Activated T-cell treated with anti-CD3 and anti-CD28 coated beads, Interleukin-2, amount 50 U/mL, for 72 hours (primary cell): ENCODE data around the gene TAF9B. TPM values are rescaled to one million over a fixed set of nuclear protein-coding genes. Genes with fewer than 3 reads are reported as not detected.
A peak's percentile ranks its signal among the peaks of the same experiment; 100 is the strongest.
"Not testable (repeated sequence)": the region's sequence is repeated elsewhere in the genome, so short reads cannot be mapped to it uniquely, and the experiment has no call there.

Experiments
- ATAC-seq, 2 donors: fragments of 150-1000 bp; cut with Tn5 transposase; replicated peaks in 1 of 2; 2 replicates each; pipeline ENCODE4 v1.10.0; 2021; ENCODE audit warnings: moderate library complexity in 2 of 2, mild to moderate bottlenecking in 1 of 2
- DNase-seq, 2 donors: peaks; one replicate each; pipeline ENCODE4 v3.0.0; 2021 to 2022; ENCODE audit warnings: mixed read lengths in 1 of 2
- H3K27ac Mint-ChIP-seq: one replicate; pipeline ENCODE4 v1.8.0; 2022; ENCODE audit warnings: mild to moderate bottlenecking, moderate library complexity, mixed read lengths
- H3K27me3 Mint-ChIP-seq: one replicate; pipeline ENCODE4 v1.8.0; 2022; ENCODE audit warnings: low read depth, mixed read lengths
- H3K36me3 Mint-ChIP-seq, 2 donors: one replicate each; pipeline ENCODE4 v1.8.0; 2022; ENCODE audit warnings: mixed read lengths in 2 of 2, mild to moderate bottlenecking in 1 of 2; ENCODE audit not compliant: insufficient read depth in 2 of 2
- H3K4me1 Mint-ChIP-seq: one replicate; pipeline ENCODE4 v1.8.0; 2022; ENCODE audit warnings: low read depth, mixed read lengths
- H3K4me3 Mint-ChIP-seq, 2 donors: one replicate each; pipeline ENCODE4 v1.8.0; 2022; ENCODE audit warnings: mild to moderate bottlenecking in 2 of 2, mixed read lengths in 2 of 2, moderate library complexity in 2 of 2
- H3K9me3 Mint-ChIP-seq, 2 donors: one replicate each; pipeline ENCODE4 v1.8.0; 2022; ENCODE audit warnings: mixed read lengths in 2 of 2
- total RNA-seq, 2 donors: library from RNA; stranded (reverse); gene quantifications; one replicate each; pipeline ENCODE4 v1.2.3, GENCODE V29; 2022

Gene TAF9B
- 10 to 100 TPM; 19.9 to 30.6 TPM for total RNA-seq

DNA sequence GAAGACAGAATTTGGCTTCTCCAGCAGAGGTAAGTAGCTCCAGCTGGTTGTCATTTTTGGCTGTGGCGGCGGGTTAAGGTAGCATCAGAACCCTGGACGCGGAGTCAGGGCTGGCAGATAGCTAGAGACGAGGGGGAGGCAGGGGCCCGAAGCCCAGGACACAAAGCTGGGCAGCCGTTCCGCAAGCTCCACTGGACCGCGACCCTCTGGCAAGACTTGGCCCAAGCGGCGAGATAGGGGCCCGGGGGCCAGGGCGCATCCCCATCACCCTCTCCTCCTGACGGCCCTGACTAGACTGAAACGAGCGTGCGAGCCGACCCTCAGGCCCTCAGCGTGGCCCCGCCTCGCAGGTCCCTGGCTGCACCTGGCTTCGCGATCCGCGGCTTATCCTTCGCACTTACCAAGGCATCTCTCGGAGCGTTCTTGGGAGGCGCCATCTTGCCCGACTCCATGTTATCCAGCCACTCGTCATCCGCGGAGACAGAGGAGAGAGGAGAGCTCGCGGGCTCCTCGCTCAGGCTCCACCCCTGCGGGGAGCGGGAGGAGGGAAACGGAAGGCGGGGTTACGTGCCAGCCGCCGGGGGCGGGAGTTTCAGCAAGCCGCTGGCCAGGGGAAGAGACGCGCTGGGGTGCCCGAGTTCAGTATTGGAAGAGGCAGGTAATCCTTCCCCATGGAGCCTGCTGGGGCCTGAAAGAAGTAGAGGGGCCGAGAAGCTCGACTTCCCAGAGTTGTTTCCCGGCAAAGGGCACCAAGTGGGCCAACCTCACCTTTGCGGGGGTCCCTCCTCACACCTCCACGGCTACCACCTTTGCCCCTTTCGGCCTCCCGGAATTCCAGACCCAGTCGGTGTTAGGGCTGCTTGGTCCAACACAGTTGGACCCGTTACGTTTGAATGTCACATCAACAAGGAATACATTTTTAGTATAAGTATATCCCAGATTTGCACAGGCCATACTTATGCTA lies at the start of gene TAF9B:
Gene TAF9B (minus strand): TSS at position 491 of the 964 bp plus-strand sequence. CDS start 39 bp downstream, at position 452.
- Mint-ChIP-seq H3K4me3 (peak within 1 kb of the TSS; percentile 83 to 92), H3K27ac (peak within 1 kb of the TSS; percentile 65), H3K27me3 (no peaks in the 10 kb centered on the region), H3K4me1 (peaks cover 14% of the 10 kb centered on the region), H3K9me3 (peaks cover 4% of the 10 kb centered on the region in 2 donors), H3K36me3 (peaks cover 0 to 5% of the 10 kb centered on the region in 2 donors)
- DNase-seq (peak; percentile 85 to 88), ATAC-seq (peak; percentile 95 to 98)

- Mint-ChIP-seq H3K4me1 (no peaks in the 10 kb centered on the region), H3K27me3 (peaks cover 8% of the 10 kb centered on the region)
Observed at GRCh38 chrX:78182881-78183280, 43.4 kb upstream of the TAF9B start.

GRCh38 chrX:78181307-78181706 lies 41.9 kb upstream of the TAF9B start:
- ATAC-seq (no peak), DNase-seq (no peak)
- peaks cover 0 to 5% of the 10 kb centered on the region in 2 donors for H3K9me3 Mint-ChIP-seq
- no peak overlapping the region for H3K4me3 Mint-ChIP-seq
- no peaks in the 10 kb centered on the region for H3K36me3 Mint-ChIP-seq
- no peaks in the 10 kb centered on the region for H3K4me1 Mint-ChIP-seq
- peaks cover 8% of the 10 kb centered on the region for H3K27me3 Mint-ChIP-seq
- H3K27ac Mint-ChIP-seq: no peak overlapping the region

More at GRCh38 chrX:78182881-78183280, 43.4 kb upstream of the TAF9B start:
- H3K4me3 Mint-ChIP-seq: no peak overlapping the region
- H3K27ac Mint-ChIP-seq: no peak overlapping the region
- ATAC-seq: no peak
- H3K36me3 Mint-ChIP-seq: peaks cover 0 to under 1% of the 10 kb centered on the region in 2 donors
- no peak for DNase-seq
- H3K9me3 Mint-ChIP-seq: peaks cover 0 to 5% of the 10 kb centered on the region in 2 donors

DNA sequence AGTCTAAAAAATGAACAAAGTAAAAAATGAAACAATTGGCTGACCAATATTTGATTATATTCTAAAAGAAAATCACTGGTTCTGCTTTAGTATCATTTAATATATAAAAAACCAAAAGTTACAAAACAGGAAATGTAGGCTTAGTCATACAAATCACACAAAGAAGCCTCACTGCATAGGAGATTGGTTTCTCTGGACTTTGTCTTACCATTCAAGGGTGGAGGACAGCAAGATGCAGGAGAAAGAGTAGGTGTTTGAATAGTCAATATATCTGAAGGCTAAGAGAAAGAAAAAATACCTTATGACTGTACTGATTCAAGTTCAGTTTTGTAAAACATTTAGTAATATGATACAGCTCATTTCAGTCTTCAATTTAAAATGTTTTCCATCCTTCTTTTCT lies 28.6 kb upstream of the TAF9B start:
- Mint-ChIP-seq H3K27me3 (peaks cover under 1% of the 10 kb centered on the region), H3K27ac (no peak overlapping the region), H3K4me1 (peaks cover 8% of the 10 kb centered on the region), H3K4me3 (no peak overlapping the region), H3K9me3 (no peaks in the 10 kb centered on the region), H3K36me3 (no peaks in the 10 kb centered on the region)
- peak; percentile 67 to 72 for ATAC-seq
- no peak for DNase-seq

- ATAC-seq (no peak), DNase-seq (no peak)
- Mint-ChIP-seq H3K4me3 (no peak overlapping the region), H3K27ac (no peak overlapping the region), H3K4me1 (peaks cover 8% of the 10 kb centered on the region), H3K27me3 (peaks cover 12% of the 10 kb centered on the region), H3K9me3 (peaks cover 0 to 2% of the 10 kb centered on the region in 2 donors), H3K36me3 (peaks cover 0 to 2% of the 10 kb centered on the region in 2 donors)
Observed at GRCh38 chrX:78165425-78165824, 26.0 kb upstream of the TAF9B start.

- not testable (repeated sequence) for H3K27ac Mint-ChIP-seq, H3K9me3 Mint-ChIP-seq, H3K4me1 Mint-ChIP-seq, DNase-seq, H3K4me3 Mint-ChIP-seq, ATAC-seq, H3K36me3 Mint-ChIP-seq
- peaks cover 16% of the 10 kb centered on the region for H3K27me3 Mint-ChIP-seq
Observed at GRCh38 chrX:78163175-78163574, 23.7 kb upstream of the TAF9B start.

DNA sequence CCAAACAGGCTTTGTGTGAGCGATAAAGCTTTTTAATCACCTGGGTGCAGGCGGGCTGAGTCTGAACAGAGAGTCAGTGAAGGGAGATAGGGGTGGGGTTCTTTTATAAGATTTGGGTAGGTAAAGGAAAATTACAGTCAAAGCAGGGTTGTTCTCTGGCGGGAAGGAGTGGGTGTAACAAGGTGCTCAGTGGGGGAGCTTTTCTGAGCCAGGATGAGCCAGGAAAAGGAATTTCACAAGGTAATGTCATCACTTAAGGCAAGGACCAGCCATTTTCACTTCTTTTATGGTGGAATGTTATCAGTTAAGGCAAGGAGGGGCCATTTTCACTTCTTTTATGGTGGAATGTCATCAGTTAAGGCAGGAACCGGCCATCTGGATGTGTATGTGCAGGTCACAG lies 21.3 kb upstream of the TAF9B start:
- DNase-seq, H3K4me1 Mint-ChIP-seq, ATAC-seq, H3K4me3 Mint-ChIP-seq, H3K9me3 Mint-ChIP-seq, H3K27ac Mint-ChIP-seq, H3K36me3 Mint-ChIP-seq: not testable (repeated sequence)
- H3K27me3 Mint-ChIP-seq: peaks cover 22% of the 10 kb centered on the region

- H3K27ac Mint-ChIP-seq, H3K9me3 Mint-ChIP-seq, H3K36me3 Mint-ChIP-seq, DNase-seq, H3K4me3 Mint-ChIP-seq, ATAC-seq, H3K4me1 Mint-ChIP-seq: not testable (repeated sequence)
- H3K27me3 Mint-ChIP-seq: peaks cover 25% of the 10 kb centered on the region
Observed at GRCh38 chrX:78157846-78158245, 18.4 kb upstream of the TAF9B start.

DNA sequence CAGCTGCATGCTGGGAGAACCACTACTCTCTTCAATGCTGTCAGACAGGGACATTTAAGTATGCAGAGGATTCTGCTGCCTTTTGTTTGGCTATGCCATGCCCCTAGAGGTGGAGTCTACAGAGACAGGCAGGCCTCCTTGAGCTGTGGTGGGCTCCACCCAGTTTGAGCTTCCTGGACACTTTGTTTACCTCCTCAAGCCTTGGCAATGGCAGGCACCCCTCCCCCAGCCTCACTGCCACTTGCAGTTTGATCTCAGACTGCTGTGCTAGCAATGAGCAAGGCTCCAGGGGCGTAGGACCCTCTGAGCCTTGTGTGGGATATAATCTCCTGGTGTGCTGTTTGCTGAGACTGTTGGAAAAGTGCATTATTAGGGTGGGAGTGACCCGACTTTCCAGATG lies 17.9 kb upstream of the TAF9B start:
- peaks cover 22% of the 10 kb centered on the region for H3K27me3 Mint-ChIP-seq
- not testable (repeated sequence) for H3K27ac Mint-ChIP-seq, H3K4me3 Mint-ChIP-seq, ATAC-seq, H3K36me3 Mint-ChIP-seq, H3K9me3 Mint-ChIP-seq, H3K4me1 Mint-ChIP-seq, DNase-seq

- not testable (repeated sequence) for H3K27ac Mint-ChIP-seq, ATAC-seq, H3K4me1 Mint-ChIP-seq, H3K4me3 Mint-ChIP-seq, DNase-seq, H3K9me3 Mint-ChIP-seq, H3K27me3 Mint-ChIP-seq
- H3K36me3 Mint-ChIP-seq: peaks cover 8 to 12% of the 10 kb centered on the region in 2 donors
Observed at GRCh38 chrX:78147002-78147540, 7.6 kb upstream of the TAF9B start.

GRCh38 chrX:78140206-78140605 lies 756 bp upstream of the TAF9B start:
- Mint-ChIP-seq H3K27me3 (no peaks in the 10 kb centered on the region), H3K9me3 (peaks cover 4% of the 10 kb centered on the region in 2 donors), H3K36me3 (peaks cover 0 to 5% of the 10 kb centered on the region in 2 donors), H3K27ac (peak overlapping the region; percentile 41), H3K4me1 (peaks cover 14% of the 10 kb centered on the region), H3K4me3 (peak overlapping the region; percentile 83 to 92)
- DNase-seq: no peak
- ATAC-seq: no peak

DNA sequence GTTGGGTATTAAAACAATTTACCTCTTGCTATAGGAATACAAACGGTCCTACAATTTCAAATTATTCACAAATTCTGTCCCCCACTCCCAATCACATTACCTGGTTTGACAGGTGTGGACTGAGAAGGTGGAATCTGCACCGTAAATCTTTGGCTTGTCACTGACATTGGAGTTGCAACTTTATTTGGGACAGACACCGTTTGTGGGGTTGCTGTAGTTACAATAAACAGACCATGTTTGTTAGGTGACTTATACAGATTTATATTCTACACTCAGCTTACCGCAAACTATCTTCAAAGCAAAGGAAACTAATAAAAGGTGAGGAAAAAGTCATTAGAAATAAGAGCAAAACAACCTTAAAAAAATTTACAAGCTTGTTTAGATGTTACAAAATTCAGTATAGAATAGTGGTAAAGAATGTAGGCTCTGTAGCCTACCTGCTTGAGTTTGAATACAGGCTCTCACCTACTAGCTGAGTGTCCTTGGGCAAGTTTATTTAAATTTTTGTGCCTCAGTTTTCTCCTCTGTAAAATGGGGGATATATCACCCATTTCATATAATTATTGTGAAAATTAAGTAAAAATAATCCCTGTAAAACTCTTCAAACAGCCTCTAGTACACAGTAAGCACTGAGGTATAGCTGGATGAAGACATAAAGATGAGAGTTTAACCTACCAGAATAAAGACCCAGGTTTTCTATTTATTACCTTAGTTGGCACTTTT lies 6.1 kb downstream of the TAF9B start:
- DNase-seq (no peak), ATAC-seq (no peak)
- Mint-ChIP-seq H3K27me3 (no peaks in the 10 kb centered on the region), H3K36me3 (peaks cover 0 to 2% of the 10 kb centered on the region in 2 donors), H3K4me1 (peaks cover 8% of the 10 kb centered on the region), H3K27ac (no peak overlapping the region), H3K4me3 (no peak overlapping the region), H3K9me3 (no peaks in the 10 kb centered on the region)

GRCh38 chrX:78131117-78131516 lies 8.3 kb downstream of the TAF9B start:
- DNase-seq (no peak), ATAC-seq (no peak)
- Mint-ChIP-seq H3K27ac (peak overlapping the region; percentile 88), H3K36me3 (peaks cover 0 to 9% of the 10 kb centered on the region in 2 donors), H3K4me1 (no peaks in the 10 kb centered on the region), H3K4me3 (no peak overlapping the region), H3K9me3 (no peaks in the 10 kb centered on the region), H3K27me3 (no peaks in the 10 kb centered on the region)
